Measurements from ENCODE around the gene GPSM1.

The GPSM1 gene

DNA sequence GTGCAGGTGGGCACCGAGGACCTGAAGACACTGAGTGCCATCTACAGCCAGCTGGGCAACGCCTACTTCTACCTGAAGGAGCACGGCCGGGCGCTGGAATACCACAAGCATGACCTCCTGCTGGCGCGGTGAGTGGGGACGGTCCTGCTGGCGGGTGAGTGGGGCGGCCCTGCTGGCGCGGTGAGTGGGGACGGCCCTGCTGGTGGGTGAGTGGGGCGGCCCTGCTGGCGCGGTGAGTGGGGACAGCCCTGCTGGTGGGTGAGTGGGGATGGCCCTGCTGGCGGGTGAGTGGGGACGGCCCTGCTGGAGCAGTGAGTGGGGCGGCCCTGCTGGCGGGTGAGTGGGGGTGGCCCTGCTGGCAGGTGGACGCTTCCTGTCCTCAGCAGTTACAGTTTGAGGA is 7.2 kb downstream of the GPSM1 start:
- DNase-seq, result no peak

DNA sequence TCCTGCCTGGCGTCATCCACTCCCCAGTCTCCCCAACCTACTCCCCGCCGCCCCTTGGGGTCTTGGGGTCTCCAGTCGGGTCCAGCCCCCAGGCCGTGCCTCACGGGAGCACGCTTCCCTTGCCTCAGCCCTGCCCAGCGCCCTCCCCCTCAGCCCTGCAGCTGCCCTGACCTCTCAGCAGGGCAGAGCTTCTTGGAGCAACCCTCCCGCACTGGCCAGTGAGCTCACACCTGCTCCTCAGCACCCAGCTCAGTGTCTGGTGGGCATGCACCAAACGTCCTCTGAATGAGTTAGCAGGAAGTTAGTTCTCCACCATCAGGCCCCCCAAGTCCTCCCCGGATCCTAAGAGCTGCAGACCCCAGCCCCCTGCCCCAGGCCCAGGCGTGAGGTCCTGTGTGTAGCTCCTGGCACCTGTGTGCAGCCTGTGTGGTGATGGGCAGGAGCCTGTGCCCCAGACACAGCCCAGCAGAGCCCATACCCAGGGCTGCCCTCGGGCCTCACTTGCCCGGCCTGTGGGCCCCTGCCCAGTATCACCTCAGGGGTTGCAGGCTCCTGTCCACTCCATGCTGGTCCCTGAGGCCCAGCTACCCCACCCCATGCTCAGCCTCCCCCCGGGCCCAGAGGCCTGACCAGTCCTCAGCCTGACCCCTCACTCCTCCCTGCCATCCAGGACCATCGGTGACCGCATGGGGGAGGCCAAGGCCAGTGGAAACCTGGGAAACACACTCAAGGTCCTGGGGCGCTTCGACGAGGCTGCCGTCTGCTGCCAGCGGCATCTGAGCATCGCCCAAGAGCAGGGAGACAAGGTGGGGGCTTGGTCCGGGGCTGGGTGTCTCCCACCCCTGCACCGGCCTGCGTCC is 8.2 kb downstream of the GPSM1 start:
- DNase-seq, result no peak

DNA sequence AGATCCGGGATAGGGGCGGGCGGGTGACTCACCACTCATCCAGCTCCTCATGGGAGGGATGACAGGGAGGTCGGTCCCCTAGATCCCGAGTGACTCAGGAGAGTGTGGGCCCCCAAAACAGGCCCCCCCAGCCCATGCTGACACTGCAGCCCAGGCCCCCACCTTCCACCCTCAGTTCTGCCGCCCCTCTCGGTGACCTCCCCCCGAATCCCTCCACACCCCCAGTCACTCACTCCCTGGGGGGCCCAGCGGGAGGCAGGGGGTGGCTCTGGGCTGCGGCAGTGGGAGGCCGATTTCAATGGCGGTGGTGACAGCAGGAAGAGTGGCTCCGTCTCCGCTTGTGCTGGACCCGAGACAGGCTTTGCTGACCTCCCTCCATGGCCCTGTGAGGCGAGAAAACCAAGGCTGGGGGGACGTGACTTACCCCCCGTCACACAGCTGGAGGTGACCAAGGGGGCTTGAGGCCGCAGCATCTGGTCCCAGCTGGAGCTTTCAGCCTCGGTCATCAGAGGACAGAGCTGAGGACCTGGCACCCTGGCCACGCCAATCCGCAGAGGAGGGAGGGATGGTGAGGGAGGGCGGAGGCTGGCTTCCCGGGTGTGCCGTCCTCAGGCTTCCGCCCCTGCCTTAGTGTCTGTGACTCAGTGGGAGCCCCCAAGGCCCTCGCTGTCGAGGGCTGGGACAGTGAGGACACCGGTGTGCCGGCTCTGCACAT is 9.0 kb downstream of the GPSM1 start:
- DNase-seq, result no peak

GRCh38 chr9:136336881-136337280 is 9.5 kb downstream of the GPSM1 start:
- no peak for DNase-seq

DNA sequence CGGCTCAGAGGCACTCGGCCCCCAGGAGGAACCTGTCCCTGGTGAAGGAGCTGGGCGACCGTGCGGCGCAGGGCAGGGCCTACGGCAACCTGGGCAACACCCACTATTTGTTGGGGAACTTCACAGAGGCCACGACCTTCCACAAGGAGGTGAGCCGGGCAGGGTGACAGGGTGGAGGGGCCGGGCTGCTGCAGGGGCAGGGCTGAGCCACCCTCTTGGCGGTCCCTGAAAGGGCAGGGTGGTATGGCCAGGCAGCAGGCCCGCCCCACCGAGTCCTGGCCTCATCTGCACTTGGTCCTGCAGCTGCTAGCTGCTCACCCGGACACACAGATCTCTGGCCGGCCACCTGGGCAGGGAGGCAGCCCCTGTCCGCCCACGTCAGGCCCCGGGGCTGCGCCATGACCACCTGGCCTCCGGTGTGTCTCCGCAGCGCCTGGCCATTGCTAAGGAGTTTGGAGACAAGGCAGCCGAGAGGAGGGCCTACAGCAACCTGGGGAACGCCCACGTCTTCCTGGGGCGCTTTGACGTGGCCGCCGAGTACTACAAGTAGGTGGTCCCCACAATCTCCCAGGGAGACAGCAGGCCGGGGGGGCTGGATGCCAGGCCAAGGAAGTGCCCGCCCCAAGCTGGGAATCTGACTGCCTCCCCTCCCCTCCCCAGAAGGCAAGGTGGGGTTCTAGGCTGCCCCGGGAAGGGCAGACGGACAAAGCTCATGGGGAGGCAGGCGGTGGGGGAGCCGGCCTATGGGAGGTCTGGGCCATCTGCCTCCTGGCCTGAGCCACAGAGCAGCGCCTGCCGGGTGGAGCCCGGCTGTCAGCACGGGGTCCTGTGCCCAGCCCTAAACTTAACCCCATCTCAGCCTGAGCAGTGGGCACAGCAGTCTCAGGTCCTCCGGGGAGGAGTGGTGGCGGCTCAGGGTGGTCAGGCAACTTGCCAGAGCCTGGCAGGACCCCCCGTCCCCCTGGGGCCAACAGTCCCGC is 10.4 kb downstream of the GPSM1 start:
- no peak for DNase-seq

GRCh38 chr9:136338511-136338910 is 11.2 kb downstream of the GPSM1 start:
- DNase-seq, result no peak

DNA sequence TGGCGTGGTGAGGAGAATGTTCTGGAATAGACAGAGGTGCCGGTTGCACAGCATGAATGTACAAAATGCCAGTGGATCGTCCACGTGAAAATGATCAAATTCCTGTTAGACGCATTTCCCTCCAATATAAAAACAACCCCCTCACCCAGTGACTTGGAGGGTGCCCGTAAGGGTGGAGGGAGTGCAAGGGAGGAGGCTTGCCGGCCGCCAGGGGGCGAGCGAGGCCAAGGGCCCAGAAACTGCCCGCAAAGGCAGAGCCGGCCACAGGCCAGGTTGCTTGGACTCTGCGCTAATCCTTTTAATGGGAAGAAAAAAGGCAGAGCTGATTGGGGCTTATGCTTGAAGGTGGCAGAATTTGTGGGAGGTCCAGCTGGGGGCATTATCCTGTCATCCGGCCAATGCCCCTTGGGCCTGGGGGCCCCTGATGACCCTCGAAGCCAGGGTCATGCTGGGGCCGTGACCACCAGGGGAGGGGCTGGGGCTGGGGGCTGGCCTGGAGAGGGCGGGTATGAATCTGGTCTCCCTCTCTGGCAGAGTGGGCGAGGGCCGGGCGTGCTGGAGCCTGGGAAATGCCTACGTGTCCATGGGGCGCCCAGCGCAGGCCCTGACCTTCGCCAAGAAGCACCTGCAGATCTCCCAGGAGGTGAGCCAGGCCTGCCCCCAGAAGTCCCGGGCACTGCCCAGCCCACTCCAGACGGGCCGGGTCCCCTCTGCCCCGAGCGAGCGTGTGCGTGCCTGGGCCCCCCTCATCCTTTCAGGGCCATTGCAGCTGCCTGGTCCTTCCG is 12.0 kb downstream of the GPSM1 start:
- DNase-seq, result no peak

DNA sequence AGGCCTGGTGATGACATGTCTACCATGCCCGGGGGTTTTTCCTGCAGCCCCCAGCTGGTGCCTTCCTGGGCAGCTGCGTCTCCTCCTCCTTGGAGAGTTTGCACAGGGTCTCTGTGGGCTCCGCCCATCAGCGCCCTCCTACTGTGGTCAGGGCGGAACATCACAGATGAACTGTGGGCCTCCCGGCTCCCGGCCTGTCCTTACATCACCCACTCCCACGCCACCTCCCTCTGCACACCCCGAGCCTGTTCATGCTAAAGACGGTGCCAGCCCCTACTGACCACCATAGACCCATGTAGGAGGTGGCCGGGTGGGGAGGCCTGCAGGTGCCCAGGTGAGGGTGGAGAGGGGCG is 12.6 kb downstream of the GPSM1 start:
- no peak for DNase-seq

DNA sequence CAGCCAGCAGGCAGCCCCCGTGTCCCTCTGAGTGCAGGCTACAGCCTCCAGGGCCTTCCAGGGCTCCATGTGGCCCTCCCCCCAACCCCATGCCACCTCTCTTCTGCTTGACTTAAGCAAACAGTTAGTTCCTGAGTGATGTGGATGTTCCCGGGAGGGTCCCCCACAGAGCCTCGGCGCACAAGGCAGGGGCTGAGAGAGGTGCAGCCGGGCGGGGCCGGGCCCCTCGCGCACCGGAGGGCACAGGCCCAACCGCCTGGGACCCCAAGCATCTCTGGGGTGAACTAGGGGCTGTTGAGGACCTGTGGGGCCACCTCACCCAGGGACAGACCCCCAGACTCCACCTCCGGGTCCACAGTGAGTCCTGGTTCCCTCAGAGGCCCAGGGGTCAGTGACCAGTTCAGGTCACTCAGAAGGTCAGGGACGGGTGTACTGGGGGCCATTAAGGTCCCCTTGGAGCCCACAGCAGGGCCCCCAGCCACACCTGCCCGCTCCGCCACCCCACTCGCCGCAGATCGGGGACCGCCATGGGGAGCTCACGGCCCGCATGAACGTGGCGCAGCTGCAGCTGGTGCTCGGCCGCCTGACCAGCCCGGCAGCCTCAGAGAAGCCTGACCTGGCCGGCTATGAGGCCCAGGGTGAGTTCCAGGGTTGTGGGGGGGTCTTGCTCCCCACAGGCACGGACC is 13.2 kb downstream of the GPSM1 start:
- no peak for DNase-seq

DNA sequence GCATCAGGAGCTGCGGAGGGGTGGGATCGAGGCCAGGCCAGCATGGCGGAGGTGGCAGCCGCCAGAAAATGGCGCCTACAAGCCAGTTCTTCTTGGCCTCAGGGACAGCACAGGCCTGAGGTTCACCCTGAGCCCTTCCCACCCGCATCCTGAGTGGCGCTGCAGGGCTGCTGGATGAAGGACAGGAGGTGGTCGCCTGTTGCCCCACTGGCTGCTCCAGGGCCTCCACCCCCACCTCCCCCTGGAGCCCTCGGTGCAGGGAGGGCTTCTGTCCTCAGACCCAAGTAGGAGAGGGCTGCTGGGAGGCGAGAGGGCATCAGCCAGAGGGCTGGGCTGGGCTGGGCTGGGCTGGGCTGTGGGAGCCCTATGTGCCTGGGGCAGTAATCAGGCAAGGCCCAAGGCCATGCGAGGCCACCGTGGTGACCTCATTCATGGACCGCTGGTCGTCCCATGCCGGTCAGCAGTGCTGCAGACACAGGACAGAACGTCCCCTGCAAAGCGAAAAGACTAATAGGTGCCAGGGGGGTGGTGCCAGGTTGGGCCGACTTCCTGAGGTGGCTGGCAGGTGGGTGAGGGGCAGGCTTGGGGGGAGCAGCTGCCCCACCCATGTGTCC is 13.8 kb downstream of the GPSM1 start:
- no peak for DNase-seq

DNA sequence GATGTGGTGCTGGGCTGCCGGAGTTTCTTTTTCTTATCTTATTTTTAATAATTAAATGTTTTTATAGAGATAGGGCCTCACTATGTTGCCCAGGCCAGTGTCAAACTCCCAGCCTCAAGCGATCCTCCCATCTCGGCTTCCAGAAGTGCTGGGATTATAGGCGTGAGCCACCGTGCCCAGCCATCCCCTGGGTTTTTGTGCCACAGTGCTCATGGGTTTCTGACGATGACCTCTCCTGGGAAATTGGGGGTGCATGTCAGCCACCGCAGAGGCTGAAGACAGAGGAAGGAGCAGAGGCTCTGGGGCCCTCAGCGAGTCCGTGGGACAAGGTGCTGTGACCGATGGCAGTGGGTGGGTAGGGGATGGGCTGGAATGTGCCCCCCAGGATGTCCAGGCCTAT is 14.4 kb downstream of the GPSM1 start:
- no peak for DNase-seq

DNA sequence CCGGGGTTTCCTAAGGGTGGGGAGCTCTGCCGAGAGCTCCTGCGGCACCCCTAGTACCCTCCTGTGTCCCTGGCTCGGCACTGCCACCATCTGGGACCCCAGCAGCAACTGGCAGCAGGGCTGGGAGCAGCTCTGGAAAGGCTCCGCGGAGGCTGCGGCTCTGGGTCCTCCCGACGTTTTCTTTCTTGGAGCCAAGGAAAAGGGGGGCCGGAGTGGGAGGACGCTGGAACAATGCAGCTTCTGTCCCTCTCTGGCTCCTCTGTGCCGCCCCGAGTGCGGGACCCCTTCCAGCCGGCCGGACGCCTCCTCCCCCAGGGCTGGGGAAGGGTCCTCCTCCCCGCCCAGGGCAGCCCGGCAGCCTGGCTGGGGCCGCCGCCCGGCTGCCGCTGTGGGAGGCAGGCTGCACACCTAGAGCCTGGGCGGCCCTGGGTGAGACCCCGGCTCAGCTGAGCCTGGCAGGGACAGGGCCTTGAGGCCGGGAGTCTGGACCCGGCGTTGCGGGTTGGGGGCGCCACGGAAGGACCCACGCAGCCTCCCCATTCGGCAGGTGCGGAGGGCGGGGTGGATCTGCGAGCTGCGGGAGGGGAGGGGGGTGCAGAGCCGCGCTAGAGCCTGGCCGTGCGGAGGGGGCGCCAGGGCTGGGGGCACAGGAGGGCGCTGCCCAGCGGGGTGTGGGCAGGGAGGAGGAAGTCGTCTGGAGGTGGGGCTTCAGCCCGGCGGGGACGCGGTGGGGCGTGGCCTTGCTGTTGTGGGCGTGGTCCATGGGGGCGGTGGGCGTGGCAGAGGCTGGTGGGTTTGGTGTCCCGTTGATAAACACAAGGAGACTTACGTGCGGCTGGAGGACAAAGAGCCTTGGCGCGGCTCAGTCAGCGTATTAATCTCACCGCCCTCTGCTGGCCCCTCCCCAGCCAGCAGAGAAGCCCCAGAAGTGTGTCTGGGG is 15.1 kb downstream of the GPSM1 start:
- DNase-seq, result peak; percentile 21

GRCh38 chr9:136343121-136343883 is 16.0 kb downstream of the GPSM1 start:
- no peak for DNase-seq

DNA sequence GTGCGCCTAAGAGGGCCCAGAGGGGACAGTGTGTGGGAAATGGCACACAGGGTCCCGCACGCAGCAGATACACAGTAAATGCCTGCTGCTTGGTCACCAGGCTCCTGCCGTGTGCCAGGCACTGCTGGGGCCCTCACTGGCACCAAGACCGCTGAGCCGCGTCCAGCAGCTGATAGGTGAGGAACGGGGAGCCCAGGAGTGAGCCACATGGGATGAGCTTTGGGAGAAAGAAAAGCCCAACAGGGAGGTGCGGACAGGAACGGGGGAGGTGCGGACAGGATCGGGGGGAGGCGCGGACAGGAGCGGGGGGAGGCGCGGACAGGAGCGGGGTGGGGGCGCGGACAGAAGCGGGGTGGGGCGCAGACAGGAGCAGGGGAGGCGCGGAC is 16.5 kb downstream of the GPSM1 start:
- DNase-seq, result no peak

DNA sequence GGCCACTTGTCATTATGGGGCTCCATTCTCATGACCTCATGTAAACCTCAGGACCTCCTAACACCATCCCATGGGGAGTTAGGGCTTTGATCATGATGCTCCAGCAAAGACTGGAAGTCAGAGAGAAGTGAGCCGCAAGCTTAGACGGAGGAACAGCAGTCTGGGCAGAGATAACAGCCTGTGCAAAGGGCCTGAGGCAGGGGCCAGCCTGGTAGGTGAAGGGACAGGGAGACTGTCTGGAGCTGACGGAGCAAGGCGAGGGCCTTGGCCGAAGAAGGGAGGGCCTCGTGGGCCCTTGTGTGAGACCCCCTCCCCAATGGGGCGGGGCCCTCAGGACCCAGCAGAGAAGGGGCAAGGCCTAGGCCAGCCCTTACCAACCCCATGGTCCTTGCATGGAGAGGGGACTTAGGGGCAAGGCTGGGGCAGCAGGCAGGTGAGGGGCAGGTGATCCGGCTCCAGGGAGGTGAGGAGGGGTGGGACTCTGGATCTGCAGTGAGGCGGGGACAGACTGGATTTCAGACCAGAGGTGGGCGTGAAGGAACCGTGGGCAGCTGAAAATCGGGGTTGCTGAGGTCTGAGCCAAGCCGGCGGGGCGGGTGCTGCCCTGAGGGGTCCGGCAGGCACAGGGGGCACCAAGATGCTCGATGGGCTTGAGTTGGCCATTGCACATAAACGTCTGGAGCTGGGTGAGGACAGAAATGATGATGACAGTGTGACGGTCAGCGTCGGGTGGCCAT is 17.4 kb downstream of the GPSM1 start:
- DNase-seq, result no peak

DNA sequence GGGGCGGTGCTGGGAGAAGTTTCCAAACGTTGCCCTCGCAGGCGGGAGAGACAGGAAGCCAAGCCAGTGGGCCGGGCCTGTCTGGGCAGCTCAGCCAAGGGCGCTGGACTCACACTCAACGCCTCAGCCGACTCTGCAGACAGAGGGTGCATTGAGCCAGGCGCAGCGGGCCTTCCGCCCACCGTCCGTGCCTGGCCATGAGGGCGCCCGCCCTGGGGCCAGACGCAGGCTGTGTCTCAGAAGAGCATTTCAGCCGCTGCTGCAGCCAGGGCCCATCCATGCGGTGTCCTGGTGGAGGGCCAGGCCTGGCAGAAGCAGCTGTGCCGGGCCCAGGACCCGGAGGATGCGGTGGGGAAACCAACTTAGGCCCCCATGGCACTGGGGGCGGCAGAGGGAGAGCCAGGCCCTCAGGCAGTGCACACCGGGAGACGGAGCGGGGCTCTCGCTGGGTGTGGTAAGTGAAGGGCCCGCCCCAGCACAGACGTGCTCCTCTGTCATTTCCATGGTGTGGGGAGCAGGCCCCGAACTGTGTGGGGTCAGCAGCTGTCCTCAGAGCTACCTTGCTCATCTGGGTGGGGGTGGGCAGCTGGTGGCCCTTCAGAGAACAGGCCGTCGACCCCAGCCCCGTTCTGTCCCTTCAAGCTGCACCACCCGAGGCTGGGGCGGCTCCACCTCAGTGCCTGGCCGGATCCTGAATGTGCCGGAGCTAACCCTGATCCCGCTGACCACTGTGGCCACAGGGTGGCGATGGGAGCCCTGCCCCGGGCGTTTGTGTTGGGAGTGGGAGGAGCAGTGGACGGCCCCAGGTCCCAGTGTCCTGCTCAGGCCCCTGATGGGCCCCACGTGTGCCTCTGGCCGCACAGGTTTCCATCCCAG is 18.2 kb downstream of the GPSM1 start:
- DNase-seq, result no peak

GRCh38 chr9:136346157-136346481 is 18.8 kb downstream of the GPSM1 start:
- no peak for DNase-seq

Data from central memory CD4-positive, alpha-beta T cell (primary cell).